ENCODE measurements around the gene ADARB2. TPM values are rescaled to one million over a fixed set of nuclear protein-coding genes. Genes with fewer than 3 reads are reported as not detected.

Gene ADARB2
- total and polyA plus RNA-seq, 4 donors, result 0.55 to 0.70 (median 0.59) TPM; not detected in 1

DNA sequence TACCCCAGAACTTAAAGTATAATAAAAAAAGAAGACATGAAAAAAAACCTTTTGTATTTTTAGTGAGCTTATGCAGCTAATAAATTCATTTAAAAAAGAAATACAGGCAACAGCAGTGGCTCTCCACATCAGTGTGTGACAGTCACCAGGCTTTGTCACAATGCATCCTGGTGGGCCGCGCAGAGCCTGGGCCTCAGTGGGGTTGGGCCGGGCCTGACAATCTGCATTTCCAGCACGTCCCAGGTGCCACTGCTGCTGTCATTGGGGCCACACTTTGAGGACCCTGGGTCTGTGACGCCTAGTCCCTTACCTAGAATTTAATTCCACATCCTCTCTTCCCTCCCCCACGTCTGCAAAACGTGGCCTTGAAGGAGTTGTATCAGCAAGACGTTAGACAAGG, 284.5 kb downstream of the ADARB2 start:
- Histone ChIP-seq H3K9me3 (ENCODE audit: control insufficient read depth in 4 of 4, low read length in 3 of 4) (peaks cover 0 to 3% (median 1%) of the 10 kb centered on the region in 4 donors), H3K4me3 (ENCODE audit: low read depth in 1 of 3, low read length in 3 of 3) (no peak overlapping the region), H3K4me1 (ENCODE audit: control insufficient read depth in 4 of 4, insufficient read depth in 4 of 4, low read length in 3 of 4) (no peaks in the 10 kb centered on the region), H3K27ac (ENCODE audit: low read depth in 1 of 2, low read length in 2 of 2) (no peak overlapping the region), H3K9ac (ENCODE audit: low read depth in 1 of 2, low read length in 2 of 2) (no peak overlapping the region), H3K36me3 (ENCODE audit: control insufficient read depth in 4 of 4, insufficient read depth in 3 of 4, low read depth in 1 of 4, low read length in 3 of 4) (no peaks in the 10 kb centered on the region), H3K27me3 (ENCODE audit: control insufficient read depth in 4 of 4, insufficient read depth in 4 of 4, low read length in 3 of 4) (peaks cover 0 to 5% (median 2%) of the 10 kb centered on the region in 4 donors)
- no peak for DNase-seq (ENCODE audit: low spot score)
- WGBS, result 63% methylated on average over 8 of the region's 8 CpGs
- TF ChIP-seq SP1 (IDR thresholded peaks at IDR 0.05) (no peak), JUND (IDR thresholded peaks at IDR 0.05) (no peak), RXRA (IDR thresholded peaks at IDR 0.05) (no peak), FOXA1 (IDR thresholded peaks at IDR 0.05) (no peak), GABPA (IDR thresholded peaks at IDR 0.05 in 1 of 2, conservative IDR thresholded peaks at IDR 0.05 in 1 of 2) (no peak), HNF4A (conservative IDR thresholded peaks at IDR 0.05) (no peak), HNF4G (IDR thresholded peaks at IDR 0.05) (no peak), NR2F2 (IDR thresholded peaks at IDR 0.05) (no peak), EGR1 (IDR thresholded peaks at IDR 0.05; ENCODE audit: low read depth in 2 of 2) (no peak), YY1 (IDR thresholded peaks at IDR 0.05) (no peak), RAD21 (IDR thresholded peaks at IDR 0.05) (no peak), FOXA2 (IDR thresholded peaks at IDR 0.05) (no peak)
- TF ChIP-seq, protein P1, sequence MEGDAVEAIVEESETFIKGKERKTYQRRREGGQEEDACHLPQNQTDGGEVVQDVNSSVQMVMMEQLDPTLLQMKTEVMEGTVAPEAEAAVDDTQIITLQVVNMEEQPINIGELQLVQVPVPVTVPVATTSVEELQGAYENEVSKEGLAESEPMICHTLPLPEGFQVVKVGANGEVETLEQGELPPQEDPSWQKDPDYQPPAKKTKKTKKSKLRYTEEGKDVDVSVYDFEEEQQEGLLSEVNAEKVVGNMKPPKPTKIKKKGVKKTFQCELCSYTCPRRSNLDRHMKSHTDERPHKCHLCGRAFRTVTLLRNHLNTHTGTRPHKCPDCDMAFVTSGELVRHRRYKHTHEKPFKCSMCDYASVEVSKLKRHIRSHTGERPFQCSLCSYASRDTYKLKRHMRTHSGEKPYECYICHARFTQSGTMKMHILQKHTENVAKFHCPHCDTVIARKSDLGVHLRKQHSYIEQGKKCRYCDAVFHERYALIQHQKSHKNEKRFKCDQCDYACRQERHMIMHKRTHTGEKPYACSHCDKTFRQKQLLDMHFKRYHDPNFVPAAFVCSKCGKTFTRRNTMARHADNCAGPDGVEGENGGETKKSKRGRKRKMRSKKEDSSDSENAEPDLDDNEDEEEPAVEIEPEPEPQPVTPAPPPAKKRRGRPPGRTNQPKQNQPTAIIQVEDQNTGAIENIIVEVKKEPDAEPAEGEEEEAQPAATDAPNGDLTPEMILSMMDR (IDR thresholded peaks at IDR 0.05; ENCODE audit: low read depth, low read length, missing input control), result no peak
- TF ChIP-seq, protein P2, sequence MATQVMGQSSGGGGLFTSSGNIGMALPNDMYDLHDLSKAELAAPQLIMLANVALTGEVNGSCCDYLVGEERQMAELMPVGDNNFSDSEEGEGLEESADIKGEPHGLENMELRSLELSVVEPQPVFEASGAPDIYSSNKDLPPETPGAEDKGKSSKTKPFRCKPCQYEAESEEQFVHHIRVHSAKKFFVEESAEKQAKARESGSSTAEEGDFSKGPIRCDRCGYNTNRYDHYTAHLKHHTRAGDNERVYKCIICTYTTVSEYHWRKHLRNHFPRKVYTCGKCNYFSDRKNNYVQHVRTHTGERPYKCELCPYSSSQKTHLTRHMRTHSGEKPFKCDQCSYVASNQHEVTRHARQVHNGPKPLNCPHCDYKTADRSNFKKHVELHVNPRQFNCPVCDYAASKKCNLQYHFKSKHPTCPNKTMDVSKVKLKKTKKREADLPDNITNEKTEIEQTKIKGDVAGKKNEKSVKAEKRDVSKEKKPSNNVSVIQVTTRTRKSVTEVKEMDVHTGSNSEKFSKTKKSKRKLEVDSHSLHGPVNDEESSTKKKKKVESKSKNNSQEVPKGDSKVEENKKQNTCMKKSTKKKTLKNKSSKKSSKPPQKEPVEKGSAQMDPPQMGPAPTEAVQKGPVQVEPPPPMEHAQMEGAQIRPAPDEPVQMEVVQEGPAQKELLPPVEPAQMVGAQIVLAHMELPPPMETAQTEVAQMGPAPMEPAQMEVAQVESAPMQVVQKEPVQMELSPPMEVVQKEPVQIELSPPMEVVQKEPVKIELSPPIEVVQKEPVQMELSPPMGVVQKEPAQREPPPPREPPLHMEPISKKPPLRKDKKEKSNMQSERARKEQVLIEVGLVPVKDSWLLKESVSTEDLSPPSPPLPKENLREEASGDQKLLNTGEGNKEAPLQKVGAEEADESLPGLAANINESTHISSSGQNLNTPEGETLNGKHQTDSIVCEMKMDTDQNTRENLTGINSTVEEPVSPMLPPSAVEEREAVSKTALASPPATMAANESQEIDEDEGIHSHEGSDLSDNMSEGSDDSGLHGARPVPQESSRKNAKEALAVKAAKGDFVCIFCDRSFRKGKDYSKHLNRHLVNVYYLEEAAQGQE (IDR thresholded peaks at IDR 0.05), result no peak
- TF ChIP-seq, protein P3, sequence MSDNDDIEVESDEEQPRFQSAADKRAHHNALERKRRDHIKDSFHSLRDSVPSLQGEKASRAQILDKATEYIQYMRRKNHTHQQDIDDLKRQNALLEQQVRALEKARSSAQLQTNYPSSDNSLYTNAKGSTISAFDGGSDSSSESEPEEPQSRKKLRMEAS (IDR thresholded peaks at IDR 0.05), result no peak
- TF ChIP-seq, protein P4, sequence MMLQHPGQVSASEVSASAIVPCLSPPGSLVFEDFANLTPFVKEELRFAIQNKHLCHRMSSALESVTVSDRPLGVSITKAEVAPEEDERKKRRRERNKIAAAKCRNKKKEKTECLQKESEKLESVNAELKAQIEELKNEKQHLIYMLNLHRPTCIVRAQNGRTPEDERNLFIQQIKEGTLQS (IDR thresholded peaks at IDR 0.05), result no peak
- TF ChIP-seq, protein P5, sequence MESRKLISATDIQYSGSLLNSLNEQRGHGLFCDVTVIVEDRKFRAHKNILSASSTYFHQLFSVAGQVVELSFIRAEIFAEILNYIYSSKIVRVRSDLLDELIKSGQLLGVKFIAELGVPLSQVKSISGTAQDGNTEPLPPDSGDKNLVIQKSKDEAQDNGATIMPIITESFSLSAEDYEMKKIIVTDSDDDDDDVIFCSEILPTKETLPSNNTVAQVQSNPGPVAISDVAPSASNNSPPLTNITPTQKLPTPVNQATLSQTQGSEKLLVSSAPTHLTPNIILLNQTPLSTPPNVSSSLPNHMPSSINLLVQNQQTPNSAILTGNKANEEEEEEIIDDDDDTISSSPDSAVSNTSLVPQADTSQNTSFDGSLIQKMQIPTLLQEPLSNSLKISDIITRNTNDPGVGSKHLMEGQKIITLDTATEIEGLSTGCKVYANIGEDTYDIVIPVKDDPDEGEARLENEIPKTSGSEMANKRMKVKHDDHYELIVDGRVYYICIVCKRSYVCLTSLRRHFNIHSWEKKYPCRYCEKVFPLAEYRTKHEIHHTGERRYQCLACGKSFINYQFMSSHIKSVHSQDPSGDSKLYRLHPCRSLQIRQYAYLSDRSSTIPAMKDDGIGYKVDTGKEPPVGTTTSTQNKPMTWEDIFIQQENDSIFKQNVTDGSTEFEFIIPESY (IDR thresholded peaks at IDR 0.05), result no peak
